GM21825 (cell line): ENCODE measurements around the gene ECM1.

Experiments
- ATAC-seq: cut with Tn5 transposase; IDR thresholded peaks from one replicate; pipeline ENCODE4 v1.9.1; 2021; ENCODE audit warnings: mild to moderate bottlenecking, moderate library complexity; ENCODE audit not compliant: unreplicated experiment

Gene ECM1

DNA sequence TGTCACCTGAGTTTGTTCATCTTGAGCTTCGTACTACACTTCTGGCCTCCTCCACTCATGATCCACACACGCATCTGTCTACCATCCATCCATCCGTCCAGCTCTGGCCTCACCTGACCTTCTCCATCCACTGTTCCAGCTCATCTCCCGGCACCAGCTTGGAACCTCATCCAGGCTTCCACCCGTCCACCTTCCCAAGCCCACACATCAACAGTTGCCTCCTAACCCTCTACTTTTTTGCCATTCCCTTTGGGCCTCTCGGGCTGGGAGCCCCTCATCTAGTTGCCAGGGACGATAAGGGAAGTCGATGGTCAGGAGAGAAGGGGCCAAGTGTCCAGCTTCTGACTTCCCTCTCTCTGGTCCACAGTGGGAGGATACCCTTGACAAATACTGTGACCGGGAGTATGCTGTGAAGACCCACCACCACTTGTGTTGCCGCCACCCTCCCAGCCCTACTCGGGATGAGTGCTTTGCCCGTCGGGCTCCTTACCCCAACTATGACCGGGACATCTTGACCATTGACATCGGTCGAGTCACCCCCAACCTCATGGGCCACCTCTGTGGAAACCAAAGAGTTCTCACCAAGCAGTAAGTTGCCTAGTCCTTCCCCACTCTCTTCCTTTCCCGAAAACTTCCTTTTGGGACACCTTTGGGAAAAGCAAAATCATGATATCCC is 4.2 kb downstream of the ECM1 start:
- no peak for ATAC-seq

DNA sequence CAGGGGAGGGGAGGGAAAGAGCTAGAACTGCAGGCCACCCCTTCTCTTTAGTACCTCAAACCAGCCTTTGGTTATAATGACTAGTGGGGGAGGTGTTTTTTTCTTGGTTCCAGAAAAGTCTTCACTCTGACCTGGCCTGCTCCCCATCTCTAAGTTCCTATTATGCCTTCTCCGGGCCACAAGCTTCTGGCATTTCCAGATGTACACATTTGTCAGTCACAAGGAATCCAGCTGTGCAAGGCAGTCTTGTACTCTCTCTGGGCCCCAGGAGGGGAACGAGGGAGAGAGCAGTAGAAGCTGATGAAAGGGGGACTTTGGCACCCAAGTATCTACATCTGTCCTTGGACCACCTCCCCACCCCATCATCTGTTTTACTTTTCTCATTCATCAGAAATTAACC is 4.9 kb downstream of the ECM1 start:
- no peak for ATAC-seq

DNA sequence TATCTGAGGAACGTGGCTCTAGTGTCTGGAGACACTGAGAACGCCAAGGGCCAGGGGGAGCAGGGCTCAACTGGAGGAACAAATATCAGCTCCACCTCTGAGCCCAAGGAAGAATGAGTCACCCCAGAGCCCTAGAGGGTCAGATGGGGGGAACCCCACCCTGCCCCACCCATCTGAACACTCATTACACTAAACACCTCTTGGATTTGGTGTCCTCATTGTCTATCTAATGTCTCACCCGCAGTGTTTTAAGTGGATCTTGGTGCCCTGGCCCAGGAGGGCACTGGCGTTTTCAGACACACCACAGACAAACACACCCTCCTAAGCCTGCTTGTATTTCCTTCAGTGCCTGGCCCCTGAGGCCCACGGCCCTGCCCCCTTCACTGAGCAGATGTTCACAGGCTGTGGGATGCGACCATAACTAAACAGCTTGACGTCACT is 5.5 kb downstream of the ECM1 start:
- ATAC-seq = no peak

- no peak for ATAC-seq
Measured at GRCh38 chr1:150514260-150514659, 6.4 kb downstream of the ECM1 start.

DNA sequence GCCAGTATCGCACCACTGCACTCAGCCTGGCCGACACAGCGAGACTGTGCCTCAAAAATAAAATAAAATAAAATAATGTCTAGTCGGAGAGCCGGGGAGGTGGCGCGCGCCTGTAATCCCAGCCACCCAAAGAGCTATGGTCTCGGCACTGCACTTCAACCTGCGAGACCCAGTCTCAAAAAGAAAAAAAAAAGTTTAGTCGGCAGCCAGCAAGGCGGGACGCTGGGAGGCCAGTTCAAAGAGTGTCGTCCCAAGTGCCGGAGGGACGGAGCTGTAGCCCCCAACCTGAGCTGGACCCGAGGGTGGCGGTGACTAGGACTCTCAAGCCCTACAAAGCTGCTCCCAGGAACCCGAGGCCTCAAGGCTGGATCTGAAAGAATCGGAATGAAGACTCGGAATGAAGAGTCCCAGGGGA is 7.0 kb downstream of the ECM1 start:
- peak; percentile 10 for ATAC-seq

DNA sequence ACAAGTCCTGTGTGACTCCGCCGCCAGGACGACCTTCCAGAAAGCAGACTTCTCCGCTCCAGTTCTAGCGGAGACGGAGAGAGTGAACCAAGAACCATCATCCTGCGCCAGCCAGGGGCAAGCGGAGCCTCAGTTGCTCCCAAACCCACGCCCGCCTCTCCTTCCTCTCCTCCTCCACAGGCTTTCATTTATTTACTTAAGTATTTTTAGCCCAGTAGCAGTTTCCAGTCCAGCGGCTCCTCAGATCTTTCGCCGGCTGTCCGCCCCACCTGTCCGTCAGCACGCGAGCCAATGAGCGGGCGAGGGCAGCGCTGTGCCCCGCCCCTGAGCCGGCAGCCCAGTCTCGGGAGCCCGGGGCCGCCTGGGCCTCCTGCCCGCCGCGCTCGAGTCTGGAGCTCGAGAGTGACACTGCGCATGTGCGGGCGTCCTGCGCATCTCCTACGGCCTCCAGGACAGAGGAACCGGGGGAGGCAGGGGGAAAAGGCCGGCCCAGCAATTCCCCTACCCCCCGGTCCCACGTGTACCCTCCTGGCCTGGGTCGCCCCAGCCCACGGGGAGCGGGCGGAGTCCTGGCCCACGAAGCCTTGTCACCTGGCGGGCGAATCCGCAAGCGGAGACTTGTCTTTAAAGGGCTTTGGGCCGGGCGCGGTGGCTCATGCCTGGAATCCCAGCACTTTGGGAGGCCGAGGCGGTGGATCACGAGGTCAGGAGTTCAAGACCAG is 7.6 kb downstream of the ECM1 start, which contains the start of gene FALEC:
FALEC (plus strand) TSS at position 425 of the 722 bp plus-strand sequence.
- ATAC-seq = peak; percentile 93

DNA sequence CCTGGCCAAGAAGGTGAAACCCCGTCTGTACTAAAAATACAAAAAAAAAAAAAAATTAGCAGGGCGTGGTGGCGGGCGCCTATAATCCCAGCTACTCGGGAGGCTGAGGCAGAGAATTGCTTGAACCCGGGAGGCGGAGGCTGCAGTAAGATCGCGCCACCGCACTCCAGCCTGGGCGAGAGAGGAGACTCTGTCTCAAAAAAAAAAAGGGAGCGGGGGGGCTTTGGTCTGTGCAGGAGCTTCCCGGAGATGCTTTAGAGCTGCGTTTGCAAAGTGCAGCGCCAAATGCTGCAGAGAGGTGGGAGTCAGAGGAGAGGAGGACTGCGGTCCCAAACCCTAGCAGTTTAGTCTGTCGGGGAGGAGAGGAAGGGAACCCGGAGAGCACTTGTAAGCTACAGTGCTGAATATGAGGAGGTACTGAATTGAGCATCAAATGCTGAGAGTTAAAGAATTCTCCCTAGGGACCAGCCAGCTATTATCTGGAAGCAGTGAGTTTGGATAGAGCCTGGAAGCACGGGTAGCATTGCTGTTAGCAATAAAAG is 8.2 kb downstream of the ECM1 start:
- ATAC-seq = no peak

DNA sequence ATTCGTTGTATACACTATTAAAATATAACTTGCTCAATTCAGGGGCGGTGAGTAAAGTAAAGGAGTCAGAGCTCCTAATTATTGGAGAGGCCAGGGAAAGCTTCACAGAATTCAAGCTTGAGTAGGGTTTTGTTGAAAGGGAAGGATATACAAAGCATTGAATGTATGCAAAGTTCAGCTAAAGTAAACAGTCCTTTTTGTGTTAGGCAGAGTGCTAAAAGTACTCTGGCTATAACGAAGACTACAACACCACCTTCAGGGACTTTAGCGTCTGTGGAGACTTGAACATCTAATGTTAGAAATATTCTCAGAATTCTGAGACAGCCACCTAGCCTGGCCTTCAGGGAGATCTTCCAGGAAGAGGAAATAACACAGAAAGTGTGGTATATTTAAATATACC is 8.7 kb downstream of the ECM1 start:
- no peak for ATAC-seq

GRCh38 chr1:150521196-150521968 is 13.5 kb downstream of the ECM1 start:
- ATAC-seq = no peak

DNA sequence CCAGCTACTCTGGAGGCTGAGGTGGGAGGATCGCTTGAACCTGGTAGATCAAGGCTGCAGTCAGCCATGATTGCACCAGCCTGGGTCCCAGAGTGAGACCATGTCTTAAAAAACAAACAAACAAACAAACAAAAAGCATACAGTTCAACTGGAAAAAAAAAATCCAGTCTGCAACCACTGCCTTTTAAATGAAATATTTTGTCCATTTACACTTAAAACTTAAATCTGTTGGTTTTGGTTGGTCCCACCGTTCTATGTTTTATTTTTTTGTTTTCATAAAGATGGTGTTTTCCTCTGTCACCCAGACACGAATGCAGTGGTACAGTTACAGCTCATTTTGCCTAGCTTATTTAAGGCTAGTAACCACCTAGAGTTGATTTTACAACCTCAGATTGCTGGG is 17.4 kb downstream of the ECM1 start:
- ATAC-seq = no peak

DNA sequence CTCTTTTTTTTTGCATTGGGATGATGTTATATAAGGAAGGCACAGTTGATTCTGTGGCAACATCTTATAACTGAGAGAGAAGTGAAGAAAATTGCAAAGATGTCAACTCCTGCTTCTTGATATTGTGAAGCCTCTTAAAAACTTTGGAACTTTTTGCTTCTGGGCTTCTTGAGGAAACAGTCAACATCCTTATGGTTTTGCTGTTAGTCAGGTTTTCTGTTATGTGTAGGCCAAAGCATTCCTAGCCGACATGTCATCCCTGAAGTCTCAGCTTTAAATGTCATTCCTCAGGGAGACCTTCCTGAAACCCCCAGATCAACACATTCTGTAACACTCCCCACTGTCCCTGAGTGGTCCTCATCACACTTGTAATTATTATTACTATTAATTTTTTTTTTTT is 20.3 kb downstream of the ECM1 start:
- no peak for ATAC-seq

- no peak for ATAC-seq
Measured at GRCh38 chr1:150529017-150529416, 21.1 kb downstream of the ECM1 start.

- no peak for ATAC-seq
Measured at GRCh38 chr1:150530491-150531159, 22.7 kb downstream of the ECM1 start.

DNA sequence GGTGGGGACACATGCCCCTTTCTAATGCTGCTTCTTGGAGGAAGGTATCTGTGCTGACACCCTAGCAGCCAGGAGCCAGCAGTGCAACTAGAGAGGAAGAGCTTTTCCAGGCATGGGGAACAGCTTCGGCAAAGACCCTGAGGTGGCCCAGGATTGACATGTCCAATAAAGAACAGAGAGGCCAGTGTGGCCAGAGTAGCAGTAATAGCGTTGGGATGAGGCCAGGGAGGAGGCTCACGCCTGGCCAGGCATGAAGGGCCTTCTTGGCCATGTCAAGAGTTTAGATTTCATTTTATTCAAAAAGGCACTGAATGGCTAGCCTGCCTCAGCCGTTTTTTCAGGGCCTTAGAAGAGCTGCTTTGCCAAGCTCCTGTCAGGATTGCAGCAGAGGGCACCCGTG is 25.0 kb downstream of the ECM1 start:
- no peak for ATAC-seq

- no peak for ATAC-seq
Measured at GRCh38 chr1:150534002-150534401, 26.1 kb downstream of the ECM1 start.

DNA sequence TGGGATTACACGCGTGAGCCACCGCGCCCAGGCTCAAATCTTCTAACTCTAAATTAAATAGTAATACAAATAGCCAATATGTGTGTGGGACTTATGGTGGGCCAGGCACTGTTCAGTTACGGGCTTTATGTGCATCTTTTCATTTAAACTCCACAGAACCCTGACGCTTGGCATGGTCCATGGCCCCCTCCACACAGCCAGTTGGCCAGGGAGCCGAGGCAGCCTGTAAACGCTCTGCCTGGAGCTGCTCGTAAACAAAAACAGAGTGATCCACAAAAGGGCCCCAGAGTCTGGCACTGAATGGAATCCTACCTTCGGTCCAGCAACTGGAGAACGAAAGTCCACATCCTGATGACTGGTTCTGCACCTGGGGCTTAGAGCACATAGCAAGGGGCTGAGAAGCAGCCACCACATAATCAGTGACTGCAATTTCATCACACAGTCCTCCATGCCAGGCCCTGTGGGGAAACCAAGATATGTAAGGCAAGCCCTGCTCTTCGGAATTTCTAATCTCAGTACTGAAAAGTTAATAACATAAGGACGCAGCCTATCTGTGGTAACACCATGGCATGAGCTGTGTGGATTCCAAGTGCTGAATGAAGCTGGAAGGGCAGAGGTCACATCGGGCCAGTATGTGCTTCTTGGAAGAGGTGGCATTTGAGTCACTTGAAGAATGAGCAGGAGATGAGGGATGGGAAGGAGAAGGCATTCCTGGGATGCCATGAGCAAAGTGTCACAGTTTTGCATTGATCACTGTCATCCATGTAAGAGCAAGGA is 27.8 kb downstream of the ECM1 start:
- ATAC-seq = no peak

- no peak for ATAC-seq
Measured at GRCh38 chr1:150536836-150537731, 29.2 kb downstream of the ECM1 start.

DNA sequence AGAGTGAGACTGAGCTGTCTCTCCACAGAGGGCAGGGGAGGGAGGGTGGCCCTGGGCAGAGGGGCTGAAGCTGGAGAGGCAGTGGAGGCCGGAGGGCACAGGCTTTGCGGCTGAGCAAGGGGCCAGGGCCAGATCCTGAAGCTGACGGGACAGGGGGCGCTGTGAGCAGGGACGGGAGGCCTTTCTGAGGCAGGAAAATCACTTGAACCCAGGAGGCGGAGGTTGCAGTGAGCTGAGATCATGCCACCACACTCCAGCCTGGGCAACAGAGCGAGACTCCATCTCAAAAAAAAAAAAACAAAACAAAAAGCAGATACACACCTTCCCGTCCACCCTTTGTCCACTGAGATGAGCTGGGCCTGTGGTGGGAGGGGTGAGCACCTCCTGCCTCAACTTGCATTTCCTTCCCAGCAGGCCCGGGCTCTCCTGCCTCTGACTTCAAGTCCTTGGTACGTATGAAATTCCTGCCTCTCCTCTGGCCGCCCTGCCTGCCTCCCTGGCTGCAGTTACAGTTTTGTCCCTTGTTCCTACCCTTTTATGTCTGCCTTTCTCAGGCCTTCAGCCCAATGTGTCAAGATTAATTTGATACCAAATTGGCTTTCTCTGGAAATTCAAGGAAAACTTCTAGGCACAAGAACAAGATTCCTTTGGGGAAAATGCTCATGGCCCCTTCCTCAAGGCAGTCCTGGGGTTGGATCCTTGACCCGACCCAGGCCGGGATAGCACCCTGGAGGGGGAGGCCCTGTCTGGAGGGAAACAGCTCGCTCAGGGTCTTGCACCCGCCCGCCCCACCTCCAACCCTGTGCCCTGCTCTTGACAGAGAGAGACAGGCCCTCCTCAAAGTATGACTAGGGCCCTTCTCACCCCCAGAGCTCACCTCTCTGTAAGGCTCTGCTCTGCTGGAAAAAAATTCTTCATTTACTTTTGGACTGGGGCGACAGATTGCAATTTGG is 30.1 kb downstream of the ECM1 start:
- ATAC-seq = no peak
